ENCODE data around the gene IQCK.

IQCK gene

DNA sequence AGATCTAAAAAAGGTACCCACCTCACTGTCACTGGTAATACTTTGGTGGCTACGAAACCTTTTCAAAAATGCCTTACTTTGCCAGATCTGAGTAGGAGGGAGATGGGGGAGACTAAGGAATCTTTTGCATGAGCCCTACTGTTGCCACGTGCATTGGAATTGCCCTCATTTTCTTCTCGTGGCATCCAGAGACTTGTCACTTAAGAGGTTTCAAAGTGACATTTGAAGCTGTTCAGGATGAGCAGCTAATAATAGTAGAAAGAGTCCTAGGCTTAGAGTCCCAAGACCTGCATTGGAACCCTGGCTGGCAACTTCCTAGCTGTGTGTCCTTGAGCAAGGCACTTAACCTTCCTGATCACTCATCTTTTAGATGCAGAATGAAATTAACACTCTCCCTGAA, 123.1 kb downstream of the IQCK start:
- no peak for DNase-seq

DNA sequence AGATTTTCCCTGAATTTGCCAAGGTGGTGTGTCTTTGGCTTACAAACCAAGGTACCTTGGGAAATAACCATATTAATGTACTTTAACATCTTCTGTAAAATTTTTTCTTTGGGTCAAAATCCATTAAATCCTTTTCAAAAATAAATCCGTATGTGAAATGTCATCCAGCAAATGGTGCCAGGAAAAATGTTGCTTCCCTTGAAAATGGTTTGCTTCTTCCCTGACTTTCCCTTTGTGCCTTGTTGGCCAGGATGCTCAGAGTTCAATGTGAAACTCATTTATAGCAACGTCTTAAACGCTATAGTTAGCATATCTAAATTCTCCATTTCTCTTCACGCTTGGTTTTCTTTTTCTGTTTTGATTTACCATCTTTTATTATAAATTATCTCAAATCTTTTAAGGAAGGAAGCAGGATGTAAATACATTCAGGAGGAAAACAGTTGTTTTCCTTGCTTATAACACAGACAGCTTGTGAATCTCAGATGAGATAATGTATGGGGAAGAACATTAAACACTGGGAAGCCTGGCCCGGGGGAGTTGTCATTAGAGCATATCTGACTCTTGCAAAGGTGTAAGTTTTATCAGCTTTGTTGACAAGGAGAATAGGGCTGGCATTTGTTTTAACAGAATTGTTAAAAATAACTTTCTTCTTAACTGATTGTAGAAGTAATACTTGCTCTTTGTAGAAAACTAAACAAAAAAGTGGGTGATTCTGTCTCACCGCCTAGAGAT, 124.5 kb downstream of the IQCK start:
- DNase-seq = no peak

- no peak for DNase-seq
Observed at GRCh38 chr16:19843371-19843770, 125.3 kb downstream of the IQCK start.

DNA sequence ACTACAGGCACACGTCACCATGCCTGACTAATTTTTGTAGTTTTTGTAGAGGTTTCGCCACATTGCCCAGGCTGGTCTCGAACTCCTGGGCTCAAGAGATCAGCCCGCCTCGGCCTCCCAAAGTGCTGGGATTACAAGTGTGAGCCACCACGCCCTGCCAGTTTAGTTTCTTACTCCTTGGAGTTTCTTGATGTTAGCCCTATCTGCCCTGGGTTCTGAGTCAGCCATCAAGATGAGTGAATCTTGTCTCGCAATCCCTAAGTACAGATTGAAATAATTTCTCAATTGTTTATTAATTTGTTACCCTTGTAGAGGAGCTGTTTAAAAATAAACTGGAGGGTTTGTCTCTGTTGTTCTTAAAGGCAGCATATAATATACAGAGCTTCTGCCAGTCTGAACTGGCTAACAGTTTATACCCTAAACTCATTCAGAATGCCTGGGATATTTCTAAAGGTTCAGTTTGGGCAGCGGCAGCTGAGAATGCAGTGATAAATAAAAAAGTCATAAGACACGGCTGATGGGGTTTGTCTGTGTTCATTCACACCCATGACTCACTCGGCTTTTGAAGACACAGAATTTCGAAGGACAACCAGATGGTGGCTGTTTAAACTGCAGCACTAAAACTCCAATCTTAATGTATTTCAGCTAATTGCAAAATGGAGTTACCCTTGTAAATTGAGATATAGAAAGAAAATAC, 127.0 kb downstream of the IQCK start:
- DNase-seq = no peak

- no peak for DNase-seq
Observed at GRCh38 chr16:19846436-19846835, 128.4 kb downstream of the IQCK start.

DNA sequence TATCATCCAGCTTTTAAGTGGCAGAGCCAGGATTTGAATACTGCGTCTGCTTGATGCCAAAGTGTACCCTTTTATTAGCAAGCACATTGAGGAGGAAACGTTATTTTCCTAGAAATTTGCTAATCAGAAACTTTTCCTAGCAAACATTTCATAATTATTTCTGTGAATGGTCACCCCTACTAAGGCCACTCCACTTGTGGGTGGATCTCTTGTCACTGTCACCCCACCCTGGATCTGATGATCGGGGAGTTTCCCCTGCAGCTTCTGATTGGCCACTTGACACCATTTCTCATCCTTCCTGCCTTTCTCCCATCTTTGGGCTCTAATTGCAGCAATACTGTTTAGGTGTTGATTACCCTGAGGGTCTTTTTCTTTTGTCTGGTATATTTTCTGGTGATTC, 130.7 kb downstream of the IQCK start:
- DNase-seq = no peak

DNA sequence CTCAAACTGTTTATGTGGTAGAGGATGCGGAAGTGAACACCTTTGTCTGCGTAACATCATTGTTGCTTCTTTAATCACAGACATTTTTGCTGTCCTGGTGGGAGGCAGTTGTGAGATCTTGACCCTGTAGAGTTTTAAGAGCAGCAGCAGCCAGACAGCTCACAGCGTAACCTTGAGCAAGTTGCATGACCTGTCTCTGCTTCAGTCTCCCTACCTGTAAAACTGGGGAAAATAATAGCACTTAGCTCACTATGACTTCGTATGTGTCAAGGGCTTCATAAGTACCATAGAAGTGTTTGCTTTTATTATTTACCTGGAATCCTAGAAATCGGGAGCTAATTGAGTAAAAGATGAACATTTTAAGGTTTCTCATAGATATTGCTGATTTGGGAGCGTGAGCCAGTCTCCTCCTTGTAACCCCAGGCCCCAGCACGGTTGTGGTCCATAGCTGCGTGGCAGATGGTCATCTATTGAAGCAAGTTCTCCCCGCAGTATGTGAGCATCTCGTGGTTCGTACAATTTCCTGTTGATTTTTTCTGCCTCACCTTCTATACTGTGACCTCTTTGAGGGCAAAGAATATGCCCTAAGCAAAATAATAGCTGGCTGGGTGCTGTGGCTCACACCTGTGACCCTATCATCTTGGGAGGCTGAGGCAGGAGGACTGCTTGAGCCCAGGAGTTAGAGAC, 132.2 kb downstream of the IQCK start:
- DNase-seq = no peak

DNA sequence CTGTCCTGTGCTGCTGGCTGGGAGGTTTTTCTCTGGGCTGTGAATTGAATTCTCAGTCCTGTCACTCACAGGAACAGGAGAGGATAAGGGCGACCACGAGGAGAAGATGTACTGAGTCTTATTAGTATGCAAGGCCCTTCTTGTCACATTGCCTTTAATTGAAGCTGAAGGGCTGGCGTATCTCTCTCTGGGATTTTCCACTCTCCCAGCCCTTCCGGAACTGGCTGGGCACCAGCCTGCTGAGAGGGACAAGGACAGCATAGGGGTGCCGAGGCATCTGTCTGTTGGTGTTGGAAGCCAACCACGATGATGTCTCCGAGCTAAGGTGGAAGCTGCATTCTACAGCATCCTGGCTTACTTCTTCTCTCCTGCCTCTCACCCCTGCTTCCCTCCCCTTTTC, 133.4 kb downstream of the IQCK start:
- DNase-seq = no peak

GRCh38 chr16:19853132-19853741, 135.2 kb downstream of the IQCK start:
- DNase-seq = no peak

GRCh38 chr16:19853742-19854542, 135.9 kb downstream of the IQCK start:
- no peak for DNase-seq

DNA sequence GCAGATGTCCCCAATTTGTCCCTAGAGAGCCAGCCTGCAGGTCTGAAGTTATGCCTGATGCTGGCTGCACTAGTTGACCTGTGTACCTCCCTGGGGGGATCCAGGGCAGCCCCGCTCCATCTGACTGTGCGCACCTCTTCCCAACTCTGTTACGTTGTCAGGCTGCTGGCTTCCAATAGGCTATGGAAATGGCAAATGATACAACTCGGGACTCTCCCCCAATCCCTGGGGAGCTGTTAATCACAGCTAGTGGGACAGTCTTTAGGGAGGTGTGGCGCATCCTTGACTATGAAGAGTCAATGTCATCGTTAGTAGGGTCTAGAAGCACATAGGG, 136.4 kb downstream of the IQCK start:
- no peak for DNase-seq

DNA sequence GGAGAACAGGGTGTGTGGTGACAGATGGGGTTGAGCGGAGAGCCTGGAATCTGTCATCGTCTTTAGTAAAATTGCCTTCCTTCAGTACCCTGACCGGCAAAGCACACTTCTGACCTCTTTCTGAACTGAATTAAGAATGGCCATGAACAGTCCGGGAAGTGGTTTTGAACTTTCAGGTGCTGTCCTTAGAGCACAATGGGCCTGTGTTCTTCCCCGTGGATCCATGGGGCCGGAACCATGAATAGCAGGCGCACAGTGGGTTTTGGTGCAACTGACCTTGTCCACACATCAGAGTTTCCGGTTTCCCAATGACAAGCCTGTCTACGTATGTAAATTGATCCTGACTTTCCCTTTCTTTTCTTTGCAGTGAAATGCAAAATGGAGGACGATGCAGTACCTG, 138.0 kb downstream of the IQCK start:
- DNase-seq = no peak

DNA sequence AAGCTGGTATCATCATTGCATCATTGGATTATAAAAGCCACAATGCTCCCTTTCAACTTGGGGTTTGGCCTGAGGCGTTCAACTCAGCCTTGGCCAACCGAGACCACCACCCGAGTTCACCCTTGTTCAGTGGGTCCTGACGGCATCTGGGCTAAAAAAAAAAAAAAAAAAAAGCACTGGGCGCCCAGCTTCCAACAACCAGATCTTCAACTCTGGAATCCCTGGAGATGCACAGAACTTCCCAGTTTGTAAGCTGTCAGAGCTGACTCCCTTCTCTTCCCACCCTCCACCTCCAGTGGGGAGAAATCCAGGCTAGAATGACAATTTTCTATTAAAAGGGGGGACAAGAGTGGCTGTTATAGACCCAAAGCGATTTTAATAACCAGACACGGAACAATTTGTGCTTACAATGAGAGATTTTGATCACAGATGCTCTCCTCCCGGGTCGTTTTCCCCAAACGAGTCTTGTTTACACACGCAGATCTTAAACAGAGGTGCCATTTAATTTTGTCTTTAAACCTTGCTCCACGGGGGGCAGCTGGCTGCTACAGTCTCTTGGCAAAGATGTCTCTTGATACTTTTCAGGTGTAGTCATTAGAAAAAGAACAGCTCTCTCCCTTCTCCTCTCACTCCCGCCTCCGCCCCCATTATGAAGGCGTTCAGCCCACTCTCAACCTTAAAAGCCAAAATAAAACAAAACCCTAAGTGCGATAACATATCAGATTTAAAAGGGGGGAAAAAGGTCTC, 139.7 kb downstream of the IQCK start:
- DNase-seq = no peak

DNA sequence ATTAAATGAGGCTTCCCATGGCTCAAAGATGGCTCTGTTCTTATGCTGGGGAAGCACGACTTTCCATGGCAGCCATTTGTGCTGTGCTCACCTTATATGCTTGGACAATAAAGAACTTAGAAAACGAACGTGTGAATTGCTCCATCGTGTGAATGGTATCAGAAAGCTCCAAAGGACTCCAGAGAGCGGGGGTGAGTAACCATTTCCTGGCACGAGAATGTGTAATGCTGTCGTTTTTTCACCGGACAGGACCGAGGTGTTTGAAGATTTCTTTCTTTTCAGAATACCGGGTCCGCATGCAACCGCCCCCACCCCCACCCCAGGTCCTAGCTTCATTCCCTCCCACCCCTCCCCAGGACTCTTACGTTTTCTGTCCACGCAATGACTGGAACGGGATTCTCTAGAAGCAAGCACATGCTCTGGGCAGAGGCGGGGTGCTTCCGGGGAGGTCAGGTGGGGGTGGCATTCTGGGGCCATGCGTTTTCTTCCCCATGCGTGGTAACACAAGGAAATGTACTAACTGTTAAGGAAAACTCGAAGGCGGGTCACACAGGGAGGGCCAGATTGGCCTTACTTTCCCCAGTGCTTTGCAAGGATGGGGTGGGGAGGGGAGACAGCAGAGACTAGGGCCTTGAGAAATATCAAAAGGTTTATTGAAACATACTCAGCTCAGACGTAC, 140.4 kb downstream of the IQCK start:
- no peak for DNase-seq

- no peak for DNase-seq
Observed at GRCh38 chr16:19859166-19859565, 141.1 kb downstream of the IQCK start.

- DNase-seq = no peak
Observed at GRCh38 chr16:19859603-19860002, 141.5 kb downstream of the IQCK start.

- DNase-seq = no peak
Observed at GRCh38 chr16:19860166-19861041, 142.3 kb downstream of the IQCK start.

DNA sequence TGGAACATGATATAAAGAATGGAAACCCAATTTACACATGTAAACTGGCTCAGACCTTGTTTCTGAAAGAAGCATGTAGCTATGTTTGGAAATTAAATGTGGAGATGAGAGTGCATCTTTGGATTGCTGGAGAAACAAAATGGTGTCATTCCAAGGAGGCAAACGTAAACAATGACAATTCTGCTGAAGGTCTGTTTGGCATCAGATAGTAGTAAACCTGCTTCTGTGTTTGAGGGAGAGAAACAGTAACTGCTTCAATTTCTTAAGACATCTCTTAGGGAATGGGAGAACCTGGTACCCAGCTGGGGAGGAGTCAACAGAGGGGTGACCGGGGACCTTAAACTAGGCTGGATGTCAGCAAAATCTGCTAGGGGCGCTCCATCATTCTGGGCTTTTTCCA, 143.1 kb downstream of the IQCK start:
- no peak for DNase-seq

DNA sequence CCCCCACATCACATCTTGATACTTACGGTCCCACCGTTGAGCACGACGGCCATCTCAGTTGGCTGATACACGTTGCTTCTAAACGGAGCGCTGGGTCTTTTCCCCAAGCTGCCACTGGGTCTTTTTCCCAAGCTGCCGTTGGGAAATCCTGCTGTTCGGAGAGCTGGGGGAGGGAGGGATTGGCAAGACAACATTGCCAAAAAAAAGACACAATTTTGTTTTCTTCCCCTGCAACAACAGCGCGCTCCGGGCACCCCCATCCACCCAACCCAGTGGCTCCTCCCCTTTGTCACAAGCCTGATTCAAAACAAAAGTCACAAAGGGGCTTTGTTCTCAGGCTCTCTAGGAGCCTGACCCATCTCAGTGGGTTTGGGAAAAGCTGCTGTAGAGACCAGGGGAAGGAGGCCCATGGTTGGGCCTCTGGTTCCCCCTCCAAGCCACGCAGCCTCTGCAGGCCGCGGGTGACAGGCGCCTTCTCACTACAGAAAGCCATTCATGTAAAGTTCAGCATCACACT, 143.8 kb downstream of the IQCK start:
- DNase-seq = no peak

- no peak for DNase-seq
Observed at GRCh38 chr16:19863990-19864389, 145.9 kb downstream of the IQCK start.

Measured in activated CD4-positive, alpha-beta T cell treated with anti-CD3 and anti-CD28 coated beads for 48 hours (primary cell).